Colonic mucosa (tissue), 4 donors: ENCODE measurements around the gene GNB1L. TPM values are rescaled to one million over a fixed set of nuclear protein-coding genes. Genes with fewer than 3 reads are reported as not detected.

Experiments
- DNase-seq: peaks from one replicate; pipeline ENCODE4 v3.0.0-alpha.2; 2020
- H3K27ac ChIP-seq: fragments of 200-600 bp; one replicate; pipeline ENCODE4 v1.8.0; 2021
- H3K27me3 ChIP-seq: fragments of 200-600 bp; one replicate; pipeline ENCODE4 v1.8.0; 2021
- H3K36me3 ChIP-seq: fragments of 200-600 bp; one replicate; pipeline ENCODE4 v1.8.0; 2021
- H3K4me1 ChIP-seq: fragments of 200-600 bp; one replicate; pipeline ENCODE4 v1.8.0; 2021; ENCODE audit warnings: mild to moderate bottlenecking
- H3K4me3 ChIP-seq: fragments of 200-600 bp; one replicate; pipeline ENCODE4 v1.8.0; 2021
- H3K9ac ChIP-seq, 2 donors: one replicate each; pipeline ENCODE4 v1.7.0; 2013; ENCODE audit warnings: control low read depth in 2 of 2, low read depth in 2 of 2, low read length in 2 of 2
- H3K9me3 ChIP-seq: fragments of 200-600 bp; one replicate; pipeline ENCODE4 v1.8.0; 2021
- CTCF ChIP-seq: fragments of 200-600 bp; IDR thresholded peaks from one replicate; pipeline ENCODE4 v1.8.0; 2022; ENCODE audit warnings: antibody characterized with exemption, mild to moderate bottlenecking
- intact Hi-C: fragments of 100-400 bp; cut with DNase I; formaldehyde crosslinking; loops from one replicate; pipeline ENCODE4 v1.14.1; 2022
- total RNA-seq, 2 donors: library from RNA; stranded (reverse); fragmentation: NEBNext Ultra II Directional in 1 of 2; extraction: Animal tissue kit (Norgen Biotek cat#: 25700) in 1 of 2; gene quantifications; one replicate each; pipeline ENCODE4 v1.2.1, GENCODE V29; 2021
- donor health status: healthy.
- donor health status: DM: no; HTN: no; CAD: no.
- donor health status: DM: no; HTN: no; CAD: no.

GNB1L gene
- total RNA-seq, 2 donors from 2014 or later: 4.4 to 10.2 TPM

- H3K27ac ChIP-seq: no peak overlapping the region
- intact Hi-C loops: no loop called here
- H3K27me3 ChIP-seq: no peaks in the 10 kb centered on the region
These were observed 38.8 kb downstream of the GNB1L start for GRCh38 chr22:19815823-19816290.

GRCh38 chr22:19815093-19815822 is 39.4 kb downstream of the GNB1L start:
- TF ChIP-seq CTCF: no peak
- intact Hi-C loops: no loop called here
- no peak for DNase-seq

More at GRCh38 chr22:19815823-19816290, 38.8 kb downstream of the GNB1L start:
- no peaks in the 10 kb centered on the region for H3K9me3 ChIP-seq
- H3K36me3 ChIP-seq: no peaks in the 10 kb centered on the region
- DNase-seq: no peak
- H3K9ac ChIP-seq: no peak overlapping the region
- no peak overlapping the region for H3K4me3 ChIP-seq
- TF ChIP-seq CTCF: no peak
- H3K4me1 ChIP-seq: no peaks in the 10 kb centered on the region

GRCh38 chr22:19814428-19814827 is 40.2 kb downstream of the GNB1L start:
- H3K4me1 ChIP-seq: no peaks in the 10 kb centered on the region
- no peak overlapping the region for H3K27ac ChIP-seq
- intact Hi-C loops: no loop called here
- H3K9me3 ChIP-seq: no peaks in the 10 kb centered on the region
- no peaks in the 10 kb centered on the region for H3K27me3 ChIP-seq
- no peaks in the 10 kb centered on the region for H3K36me3 ChIP-seq
- no peak for TF ChIP-seq CTCF
- no peak overlapping the region for H3K4me3 ChIP-seq
- H3K9ac ChIP-seq: no peak overlapping the region
- no peak for DNase-seq

More at GRCh38 chr22:19815093-19815822, 39.4 kb downstream of the GNB1L start:
- no peak overlapping the region for H3K4me3 ChIP-seq
- no peaks in the 10 kb centered on the region for H3K36me3 ChIP-seq
- H3K9me3 ChIP-seq: no peaks in the 10 kb centered on the region
- no peaks in the 10 kb centered on the region for H3K27me3 ChIP-seq
- no peak overlapping the region for H3K9ac ChIP-seq
- no peak overlapping the region for H3K27ac ChIP-seq
- no peaks in the 10 kb centered on the region for H3K4me1 ChIP-seq

GRCh38 chr22:19812910-19813309 is 41.8 kb downstream of the GNB1L start:
- intact Hi-C loops: no loop called here
- Histone ChIP-seq H3K27me3 (no peaks in the 10 kb centered on the region), H3K36me3 (no peaks in the 10 kb centered on the region), H3K9me3 (no peaks in the 10 kb centered on the region), H3K27ac (no peak overlapping the region), H3K4me1 (no peaks in the 10 kb centered on the region), H3K9ac (no peak overlapping the region), H3K4me3 (no peak overlapping the region)
- peak; percentile 11 for DNase-seq
- no peak for TF ChIP-seq CTCF

GRCh38 chr22:19811811-19812771 is 42.6 kb downstream of the GNB1L start:
- H3K9ac ChIP-seq: no peak overlapping the region
- no peaks in the 10 kb centered on the region for H3K9me3 ChIP-seq
- no peak for TF ChIP-seq CTCF
- intact Hi-C loops: no loop called here
- H3K4me1 ChIP-seq: no peaks in the 10 kb centered on the region
- peak; percentile 13 for DNase-seq
- H3K36me3 ChIP-seq: no peaks in the 10 kb centered on the region
- H3K4me3 ChIP-seq: no peak overlapping the region
- H3K27ac ChIP-seq: no peak overlapping the region
- no peaks in the 10 kb centered on the region for H3K27me3 ChIP-seq
